Activated CD4-positive, alpha-beta T cell treated with anti-CD3 and anti-CD28 coated beads for 1 hour (primary cell): ENCODE measurements around the gene ENDOU.

Source experiments
- DNase-seq: peaks from one replicate; pipeline ENCODE4 v3.0.0-alpha.2; 2020

ENDOU gene

DNA sequence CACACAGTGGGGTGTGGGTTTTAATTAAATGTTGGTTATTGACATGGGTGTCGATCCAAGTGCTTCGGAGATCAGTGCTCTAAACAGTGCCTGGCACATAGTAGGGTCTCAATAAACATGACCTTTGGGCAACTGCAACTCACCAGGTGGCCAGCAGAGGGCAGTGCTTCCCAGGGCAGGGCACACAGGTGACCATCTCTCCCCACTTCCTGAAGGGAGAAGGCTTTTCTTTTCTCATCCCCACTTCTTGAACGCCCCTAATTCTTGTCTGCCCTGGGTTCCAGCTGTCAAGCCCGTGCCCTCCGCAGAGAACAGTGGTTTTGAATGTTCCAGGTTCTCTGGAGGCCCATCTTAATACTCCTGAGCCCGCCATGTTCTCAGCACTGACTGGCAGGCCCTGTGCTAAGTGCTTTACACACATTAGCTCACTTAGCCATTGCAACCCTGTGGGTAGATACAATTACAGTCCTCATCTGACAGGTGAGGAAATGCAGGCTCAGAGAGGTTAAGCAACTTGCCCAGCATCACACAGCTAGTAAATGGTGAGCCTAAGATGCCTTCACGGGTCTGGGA is 17.0 kb upstream of the ENDOU start:
- DNase-seq = peak; percentile 58

DNA sequence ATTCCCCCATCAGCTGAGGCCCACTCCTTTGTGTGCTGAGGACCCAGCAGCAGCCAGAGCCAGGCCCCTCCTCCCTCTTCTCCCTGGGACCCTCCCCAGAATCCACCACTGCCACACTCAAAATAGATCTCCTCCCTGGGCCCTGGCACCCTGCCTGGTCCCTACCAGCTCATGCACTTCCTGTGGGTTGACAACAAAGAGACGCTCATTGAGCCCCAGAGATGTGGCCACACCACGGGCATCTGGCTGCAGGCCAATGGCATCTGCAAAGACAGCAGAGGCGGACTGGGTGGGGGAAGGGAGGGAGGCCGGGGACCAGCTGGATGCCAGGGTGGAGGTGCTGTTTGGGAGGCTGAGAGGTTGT is 16.0 kb upstream of the ENDOU start:
- DNase-seq = peak; percentile 39

- DNase-seq = no peak
Observed at GRCh38 chr12:47740606-47741339, 15.5 kb upstream of the ENDOU start.

GRCh38 chr12:47739979-47740378 is 14.7 kb upstream of the ENDOU start:
- DNase-seq = no peak

DNA sequence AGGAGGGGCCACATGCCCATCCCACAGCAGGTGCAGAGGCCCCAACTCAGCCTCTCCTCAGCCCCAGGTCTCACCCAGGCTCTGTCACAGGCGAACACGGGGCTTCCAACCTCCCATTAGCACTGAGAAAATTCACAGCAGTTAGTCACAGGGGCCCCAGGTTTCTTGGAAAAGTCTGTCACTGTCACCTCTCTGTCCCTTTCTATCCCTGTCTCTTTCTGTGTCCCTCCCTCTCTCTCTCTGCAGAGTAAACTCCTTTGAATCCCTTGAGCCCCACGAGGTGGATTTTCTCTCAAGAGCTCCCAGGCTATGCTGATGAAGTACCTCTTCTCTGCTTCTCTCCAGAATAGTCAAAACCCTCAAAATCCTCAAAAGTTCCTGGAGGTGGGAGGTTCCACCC is 14.0 kb upstream of the ENDOU start:
- no peak for DNase-seq

DNA sequence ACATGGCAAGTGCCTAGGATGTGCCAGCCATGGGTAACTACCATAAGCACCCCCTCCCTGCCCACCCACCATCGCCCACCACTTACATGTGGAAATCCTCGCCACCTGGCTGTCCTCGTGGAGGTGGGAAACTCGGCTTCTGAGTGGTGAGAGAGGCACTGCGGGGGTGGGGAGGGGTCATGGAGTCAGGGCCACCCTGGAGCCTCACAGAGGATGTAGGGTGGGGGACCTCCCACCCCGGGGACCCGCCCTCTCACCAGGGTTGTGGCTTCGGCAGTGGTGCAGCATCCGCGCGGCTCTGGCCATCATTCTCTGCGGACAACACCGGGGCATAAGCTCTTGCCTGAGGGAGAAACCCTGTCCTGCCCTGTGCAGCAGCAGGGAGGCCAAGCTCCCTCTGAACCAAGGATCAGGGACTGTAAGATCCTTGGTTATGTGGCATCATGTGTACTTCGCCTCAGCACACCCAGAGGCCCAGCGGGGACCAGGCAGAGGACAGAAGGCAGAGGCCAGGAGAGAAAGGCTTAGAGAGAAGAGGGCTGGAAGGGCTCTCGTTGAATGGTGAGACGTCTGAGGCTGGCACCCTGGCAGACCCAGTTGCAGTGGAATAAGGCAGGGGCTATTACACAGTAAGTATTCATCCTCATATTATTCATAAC is 12.8 kb upstream of the ENDOU start:
- DNase-seq = no peak

- DNase-seq = no peak
Observed at GRCh38 chr12:47736877-47737676, 11.8 kb upstream of the ENDOU start.

GRCh38 chr12:47736216-47736615 is 10.9 kb upstream of the ENDOU start:
- no peak for DNase-seq

- no peak for DNase-seq
Observed at GRCh38 chr12:47735649-47736048, 10.4 kb upstream of the ENDOU start.

GRCh38 chr12:47734725-47735480 is 9.6 kb upstream of the ENDOU start:
- DNase-seq = no peak

DNA sequence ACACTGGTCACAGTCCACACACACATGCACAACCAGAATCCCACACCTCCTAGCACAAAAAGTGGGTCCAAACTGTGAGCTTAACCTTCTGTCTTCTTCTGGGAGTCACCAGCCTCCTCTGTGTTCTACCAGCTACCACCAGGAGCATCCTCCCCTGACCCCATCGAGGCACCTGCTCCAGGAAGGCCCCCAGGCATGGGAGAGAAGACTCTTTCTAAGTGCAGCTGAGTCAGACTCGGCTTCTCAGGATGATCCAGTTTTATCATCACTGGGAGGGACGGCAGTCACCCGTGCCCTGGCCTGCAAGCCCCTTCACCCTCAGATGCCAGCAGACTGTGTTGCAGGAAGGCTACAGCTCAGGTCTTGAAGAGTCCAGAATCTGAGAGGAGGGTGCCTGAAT is 7.9 kb upstream of the ENDOU start:
- no peak for DNase-seq

DNA sequence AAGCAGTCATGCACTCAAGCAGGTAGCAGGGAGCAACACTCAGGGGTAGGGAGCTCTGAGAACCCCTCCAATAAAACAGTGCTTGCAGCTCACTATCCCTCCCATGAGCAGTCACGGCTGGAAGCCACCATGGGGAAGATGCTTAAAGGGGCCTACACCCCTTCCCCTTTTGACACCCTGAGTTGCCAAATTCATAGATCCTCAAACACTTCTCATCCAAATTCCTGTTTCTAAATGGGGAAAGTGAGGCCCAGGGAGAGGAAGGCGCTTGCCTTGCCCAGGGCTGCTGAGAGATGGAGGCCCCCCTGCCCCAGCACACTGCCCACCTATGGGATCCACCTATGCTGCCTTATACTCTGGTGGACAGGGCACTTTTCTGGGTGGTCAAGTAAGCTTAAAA is 7.2 kb upstream of the ENDOU start:
- no peak for DNase-seq

DNA sequence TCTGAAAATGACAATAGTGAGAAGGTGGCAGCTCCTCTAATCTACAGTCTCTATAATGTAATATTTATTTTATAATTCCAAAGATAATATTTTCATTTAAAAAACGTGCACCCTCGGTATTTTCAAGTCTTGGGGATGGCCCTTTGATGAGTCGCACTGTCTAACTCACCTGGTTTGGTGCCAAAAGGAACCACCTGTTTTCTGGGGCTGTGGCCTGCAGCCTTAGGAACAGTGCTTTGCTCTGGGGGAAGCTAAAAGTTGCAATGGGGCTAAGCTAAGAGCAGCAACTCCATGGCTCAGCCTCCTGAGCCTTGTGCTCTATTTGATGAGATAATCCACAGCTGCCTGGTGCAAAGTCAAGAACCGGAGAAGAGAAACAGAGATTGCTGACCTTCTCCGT is 6.4 kb upstream of the ENDOU start:
- DNase-seq = no peak

- DNase-seq = no peak
Observed at GRCh38 chr12:47730341-47730744, 5.1 kb upstream of the ENDOU start.

DNA sequence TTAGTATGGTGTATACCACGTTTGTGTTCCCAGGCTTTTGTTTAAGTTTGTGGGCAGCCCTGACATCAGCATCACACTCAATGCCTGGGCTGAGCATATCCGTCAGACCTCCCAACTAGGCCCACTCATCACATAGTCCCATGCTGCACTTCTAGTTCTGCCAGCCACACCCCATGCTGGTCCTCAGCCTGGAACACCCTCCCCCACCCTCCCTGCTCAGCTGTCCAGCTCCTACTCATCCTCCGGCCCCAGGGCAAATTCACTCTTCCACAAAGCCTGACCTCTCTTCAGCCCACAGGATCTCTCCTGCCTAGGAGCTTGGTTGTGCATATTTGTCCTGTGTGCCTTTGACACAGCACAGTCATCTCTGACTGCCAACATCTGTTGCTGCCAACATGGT is 3.9 kb upstream of the ENDOU start:
- no peak for DNase-seq

DNA sequence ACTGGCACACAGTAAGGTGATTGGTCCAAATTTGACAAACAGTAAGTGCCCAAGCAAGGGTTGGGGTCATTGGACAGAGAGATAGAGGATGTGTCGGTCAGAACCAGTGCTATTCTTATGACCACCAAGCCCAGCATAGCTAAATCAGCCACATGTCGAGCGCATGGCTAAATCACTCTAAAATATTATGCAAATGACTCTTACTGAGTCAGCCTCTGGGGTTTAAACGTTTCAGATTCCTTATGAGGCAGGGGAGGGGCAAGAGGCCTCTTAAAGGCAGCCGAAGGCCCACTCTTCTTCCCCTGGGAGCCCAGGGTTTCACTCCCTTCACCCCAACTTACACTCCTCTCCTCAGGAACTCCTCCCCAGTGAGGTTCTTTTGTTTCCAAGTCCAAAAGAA is 603 bp upstream of the ENDOU start:
- no peak for DNase-seq

- DNase-seq = no peak
Observed at GRCh38 chr12:47722941-47723631, 2.2 kb downstream of the ENDOU start.

DNA sequence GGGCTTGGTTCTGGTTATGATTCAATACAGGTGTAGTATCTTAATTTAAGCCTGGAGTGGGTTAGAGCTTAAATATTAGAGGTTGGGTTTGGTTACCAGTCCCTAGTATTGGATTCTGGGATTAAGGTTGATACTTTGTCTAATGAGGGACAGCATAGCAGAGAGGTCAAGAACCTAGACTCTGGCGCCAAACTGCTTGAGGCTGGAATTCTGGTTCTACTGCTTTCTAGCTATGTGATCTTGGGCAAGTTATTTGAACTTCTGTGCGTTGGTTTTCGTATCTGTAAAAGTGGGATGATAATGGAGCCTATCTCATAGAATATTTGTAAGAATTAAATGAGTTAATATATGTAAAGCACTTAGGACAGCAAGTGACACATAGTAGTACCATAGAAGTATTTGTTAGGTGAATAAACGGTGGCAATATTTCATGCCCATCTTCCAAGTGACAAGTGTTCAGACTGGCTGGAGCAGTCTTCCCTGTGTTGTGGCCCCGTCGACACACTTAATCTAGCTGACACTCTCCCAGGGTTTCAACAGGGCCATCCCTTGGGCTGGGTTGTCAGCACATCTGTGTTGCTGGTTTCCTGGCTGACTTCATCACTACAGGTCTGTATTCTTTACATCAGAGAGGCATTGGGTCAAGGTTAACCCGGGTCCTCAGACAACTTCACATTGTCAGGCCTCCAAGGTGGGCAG is 3.0 kb downstream of the ENDOU start:
- DNase-seq = no peak

DNA sequence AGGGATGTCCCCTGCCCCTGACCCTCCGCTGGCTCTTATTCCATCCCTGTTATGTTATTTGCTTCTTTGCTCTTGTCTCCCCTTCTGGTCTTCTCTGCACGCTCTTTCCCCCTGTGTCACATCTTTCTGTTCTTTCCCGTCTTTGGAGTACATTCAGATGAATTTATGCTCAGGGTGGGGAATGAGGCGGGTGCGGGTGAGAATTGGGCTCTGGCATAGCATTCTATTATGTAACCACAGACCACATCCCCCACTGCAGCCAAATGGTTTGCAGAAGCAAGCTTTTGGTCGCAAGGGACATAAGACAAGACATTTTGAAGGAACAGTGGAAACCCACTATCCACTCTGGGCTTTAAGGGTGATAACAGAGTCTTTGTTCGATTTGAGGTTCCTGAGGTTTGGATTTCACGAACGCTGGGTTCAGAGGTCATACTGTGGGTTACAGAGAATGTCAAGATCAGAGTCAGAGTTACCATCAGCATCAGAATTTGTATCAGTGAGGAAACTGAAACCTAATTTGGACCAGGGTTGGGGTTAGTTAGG is 3.8 kb downstream of the ENDOU start:
- DNase-seq = no peak

DNA sequence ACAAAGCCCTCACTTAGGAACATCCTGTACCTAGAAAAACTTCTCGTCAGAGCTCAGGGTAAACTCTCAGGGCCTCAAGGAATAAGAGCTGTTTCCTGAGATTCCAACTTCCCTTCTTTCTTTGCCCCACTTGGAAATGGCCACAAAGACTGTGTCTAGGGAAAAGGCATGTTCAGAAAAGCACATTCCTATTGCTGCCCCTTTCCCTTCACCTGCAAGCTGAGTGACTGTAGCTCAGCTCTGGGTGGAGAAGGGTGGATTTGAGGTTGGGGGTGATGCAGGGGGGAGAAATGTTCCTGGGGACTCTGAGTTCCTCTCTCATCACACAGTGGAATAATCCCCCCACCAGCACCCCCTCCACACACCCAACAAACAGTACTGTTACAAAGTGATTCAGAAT is 6.8 kb downstream of the ENDOU start:
- no peak for DNase-seq

GRCh38 chr12:47717443-47718193 is 7.7 kb downstream of the ENDOU start:
- DNase-seq = peak; percentile 27
